Stimulated activated effector memory CD8-positive, alpha-beta T cell treated with anti-CD3 and anti-CD28 coated beads, Interleukin-12 subunit alpha, Interleukin-12 subunit beta, amount 100 ng/mL, for 72 hours (primary cell): Measurements from ENCODE around the gene UBIAD1.

Experiments used
- ATAC-seq: fragments of 150-1000 bp; cut with Tn5 transposase; 2 replicates; pipeline ENCODE4 v1.10.0; 2021
- DNase-seq, 2 donors: peaks; one replicate each; pipeline ENCODE4 v3.0.0; 2021 to 2022; ENCODE audit warnings: low spot score in 2 of 2
- H3K27ac Mint-ChIP-seq: one replicate; pipeline ENCODE4 v1.8.0; 2022; ENCODE audit warnings: mild to moderate bottlenecking, mixed read lengths
- H3K36me3 Mint-ChIP-seq: one replicate; pipeline ENCODE4 v1.8.0; 2022; ENCODE audit warnings: mild to moderate bottlenecking, mixed read lengths
- H3K4me1 Mint-ChIP-seq: one replicate; pipeline ENCODE4 v1.8.0; 2022; ENCODE audit warnings: mixed read lengths
- H3K4me3 Mint-ChIP-seq: one replicate; pipeline ENCODE4 v1.8.0; 2022; ENCODE audit warnings: mild to moderate bottlenecking, mixed read lengths
- H3K9me3 Mint-ChIP-seq: one replicate; pipeline ENCODE4 v1.8.0; 2022; ENCODE audit warnings: mixed read lengths

The UBIAD1 gene

GRCh38 chr1:11272832-11273594, at the start of gene UBIAD1:
Gene UBIAD1 (plus strand): TSS chr1:11273198. CDS start chr1:11273532, 334 bp downstream.
- ATAC-seq (peak; percentile 93), DNase-seq (peak; percentile 71 to 91)
- H3K4me3 Mint-ChIP-seq, result peak within 1 kb of the TSS; percentile 85
- H3K36me3 Mint-ChIP-seq, result peaks cover 33% of the 10 kb centered on the region
- H3K9me3 Mint-ChIP-seq, result no peaks in the 10 kb centered on the region
- H3K4me1 Mint-ChIP-seq, result peaks cover 22% of the 10 kb centered on the region
- H3K27ac Mint-ChIP-seq, result peak within 1 kb of the TSS; percentile 29

- Mint-ChIP-seq H3K4me3 (no peak overlapping the region), H3K9me3 (no peaks in the 10 kb centered on the region), H3K4me1 (peaks cover 8% of the 10 kb centered on the region), H3K36me3 (peaks cover 99% of the 10 kb centered on the region), H3K27ac (peak overlapping the region; percentile 76)
- ATAC-seq, result no peak
- no peak for DNase-seq
Measured at GRCh38 chr1:11227106-11228077, 45.6 kb upstream of the UBIAD1 start.

- Mint-ChIP-seq H3K9me3 (no peaks in the 10 kb centered on the region), H3K4me3 (no peak overlapping the region), H3K4me1 (peaks cover 8% of the 10 kb centered on the region), H3K36me3 (peaks cover 100% of the 10 kb centered on the region), H3K27ac (no peak overlapping the region)
- no peak for ATAC-seq
- DNase-seq, result no peak
Measured at GRCh38 chr1:11229203-11229602, 43.8 kb upstream of the UBIAD1 start.

GRCh38 chr1:11233208-11233607, 39.8 kb upstream of the UBIAD1 start:
- H3K4me1 Mint-ChIP-seq, result peaks cover 8% of the 10 kb centered on the region
- no peak overlapping the region for H3K4me3 Mint-ChIP-seq
- H3K9me3 Mint-ChIP-seq, result no peaks in the 10 kb centered on the region
- ATAC-seq, result no peak
- peaks cover 100% of the 10 kb centered on the region for H3K36me3 Mint-ChIP-seq
- H3K27ac Mint-ChIP-seq, result no peak overlapping the region
- DNase-seq, result no peak

- Mint-ChIP-seq H3K4me1 (peaks cover 14% of the 10 kb centered on the region), H3K36me3 (peaks cover 100% of the 10 kb centered on the region), H3K27ac (peak overlapping the region; percentile 70), H3K4me3 (no peak overlapping the region), H3K9me3 (no peaks in the 10 kb centered on the region)
- DNase-seq (no peak), ATAC-seq (no peak)
Measured at GRCh38 chr1:11237356-11237755, 35.6 kb upstream of the UBIAD1 start.

- H3K36me3 Mint-ChIP-seq, result peaks cover 100% of the 10 kb centered on the region
Measured at GRCh38 chr1:11238311-11238710, 34.7 kb upstream of the UBIAD1 start.

GRCh38 chr1:11245248-11245647, 27.8 kb upstream of the UBIAD1 start:
- no peak for ATAC-seq
- Mint-ChIP-seq H3K4me3 (no peak overlapping the region), H3K4me1 (peaks cover 30% of the 10 kb centered on the region), H3K9me3 (no peaks in the 10 kb centered on the region), H3K27ac (peak overlapping the region; percentile 85), H3K36me3 (peaks cover 84% of the 10 kb centered on the region)
- no peak for DNase-seq

More at GRCh38 chr1:11238311-11238710, 34.7 kb upstream of the UBIAD1 start:
- ATAC-seq, result no peak
- no peak for DNase-seq
- H3K4me1 Mint-ChIP-seq, result peaks cover 14% of the 10 kb centered on the region
- no peak overlapping the region for H3K4me3 Mint-ChIP-seq
- no peaks in the 10 kb centered on the region for H3K9me3 Mint-ChIP-seq
- H3K27ac Mint-ChIP-seq, result no peak overlapping the region

- H3K4me3 Mint-ChIP-seq, result no peak overlapping the region
- ATAC-seq, result peak; percentile 53
- peaks cover 84% of the 10 kb centered on the region for H3K36me3 Mint-ChIP-seq
- H3K9me3 Mint-ChIP-seq, result no peaks in the 10 kb centered on the region
- peaks cover 38% of the 10 kb centered on the region for H3K4me1 Mint-ChIP-seq
- peak overlapping the region; percentile 85 for H3K27ac Mint-ChIP-seq
- no peak for DNase-seq
Measured at GRCh38 chr1:11245904-11246719, 26.9 kb upstream of the UBIAD1 start.

- DNase-seq (no peak), ATAC-seq (no peak)
- H3K27ac Mint-ChIP-seq, result peak overlapping the region; percentile 85
- H3K4me3 Mint-ChIP-seq, result no peak overlapping the region
- peaks cover 84% of the 10 kb centered on the region for H3K36me3 Mint-ChIP-seq
- H3K9me3 Mint-ChIP-seq, result no peaks in the 10 kb centered on the region
- peaks cover 35% of the 10 kb centered on the region for H3K4me1 Mint-ChIP-seq
Measured at GRCh38 chr1:11248169-11248568, 24.8 kb upstream of the UBIAD1 start.

GRCh38 chr1:11252538-11252937, 20.5 kb upstream of the UBIAD1 start:
- no peak overlapping the region for H3K27ac Mint-ChIP-seq

GRCh38 chr1:11253226-11253625, 19.8 kb upstream of the UBIAD1 start:
- peaks cover 87% of the 10 kb centered on the region for H3K36me3 Mint-ChIP-seq
- no peaks in the 10 kb centered on the region for H3K9me3 Mint-ChIP-seq
- ATAC-seq, result no peak
- DNase-seq, result no peak
- peaks cover 10% of the 10 kb centered on the region for H3K4me1 Mint-ChIP-seq
- H3K27ac Mint-ChIP-seq, result no peak overlapping the region
- H3K4me3 Mint-ChIP-seq, result no peak overlapping the region

More at GRCh38 chr1:11252538-11252937, 20.5 kb upstream of the UBIAD1 start:
- H3K9me3 Mint-ChIP-seq, result no peaks in the 10 kb centered on the region
- DNase-seq, result no peak
- H3K4me1 Mint-ChIP-seq, result peaks cover 15% of the 10 kb centered on the region
- ATAC-seq, result no peak
- peaks cover 87% of the 10 kb centered on the region for H3K36me3 Mint-ChIP-seq
- no peak overlapping the region for H3K4me3 Mint-ChIP-seq

- Mint-ChIP-seq H3K27ac (no peak overlapping the region), H3K36me3 (peaks cover 84% of the 10 kb centered on the region), H3K9me3 (no peaks in the 10 kb centered on the region), H3K4me3 (no peak overlapping the region), H3K4me1 (peaks cover under 1% of the 10 kb centered on the region)
- no peak for ATAC-seq
- no peak for DNase-seq
Measured at GRCh38 chr1:11256299-11256698, 16.7 kb upstream of the UBIAD1 start.

GRCh38 chr1:11262171-11263049, 10.6 kb upstream of the UBIAD1 start, which contains the start of gene MTOR:
Gene MTOR (minus strand): TSS chr1:11262551. CDS start chr1:11259409, 3,142 bp downstream.
- DNase-seq, result peak; percentile 80 to 97
- ATAC-seq, result peak; percentile 99
- no peaks in the 10 kb centered on the region for H3K9me3 Mint-ChIP-seq
- peak within 1 kb of the TSS; percentile 87 for H3K27ac Mint-ChIP-seq
- H3K4me1 Mint-ChIP-seq, result peaks cover 5% of the 10 kb centered on the region
- peak within 1 kb of the TSS; percentile 82 for H3K4me3 Mint-ChIP-seq
- H3K36me3 Mint-ChIP-seq, result peaks cover 23% of the 10 kb centered on the region
